AG09319 (cell line): ENCODE data around the gene METTL9.
"Not testable (repeated sequence)": the region's sequence is repeated elsewhere in the genome, so short reads cannot be mapped to it uniquely, and the experiment has no call there.

ENCODE experiments used
- DNase-seq: peaks from one replicate; pipeline ENCODE4 v3.0.0-alpha.2; 2010; ENCODE audit warnings: low read depth; ENCODE audit errors: extremely low read depth
- CTCF ChIP-seq: IDR thresholded peaks from 2 replicates; pipeline ENCODE4 v1.5.1; 2011; ENCODE audit warnings: low read depth, mild to moderate bottlenecking, inconsistent platforms, low read length, moderate library complexity

METTL9 gene

GRCh38 chr16:21603928-21604327 lies 4.6 kb downstream of the METTL9 start:
- no peak for TF ChIP-seq CTCF
- no peak for DNase-seq

GRCh38 chr16:21605848-21606247 lies 6.5 kb downstream of the METTL9 start:
- not testable (repeated sequence) for DNase-seq

GRCh38 chr16:21608639-21609328 lies 9.4 kb downstream of the METTL9 start:
- TF ChIP-seq CTCF = no peak

GRCh38 chr16:21610006-21610544 lies 10.7 kb downstream of the METTL9 start:
- no peak for TF ChIP-seq CTCF
- no peak for DNase-seq

More at GRCh38 chr16:21608639-21609328, 9.4 kb downstream of the METTL9 start:
- DNase-seq = no peak

- no peak for DNase-seq
- TF ChIP-seq CTCF = no peak
Measured at GRCh38 chr16:21610766-21611165, 11.4 kb downstream of the METTL9 start.

GRCh38 chr16:21611198-21611555 lies 11.8 kb downstream of the METTL9 start:
- no peak for DNase-seq
- TF ChIP-seq CTCF = no peak

- TF ChIP-seq CTCF = no peak
- DNase-seq = no peak
Measured at GRCh38 chr16:21611556-21612384, 12.4 kb downstream of the METTL9 start.
